B cell (primary cell): ENCODE results near the gene BNIP2. TPM values are rescaled to one million over a fixed set of nuclear protein-coding genes. Genes with fewer than 3 reads are reported as not detected.

Experiments
- ATAC-seq: fragments of 200-7000 bp; cut with Tn5 transposase; one replicate; pipeline ENCODE4 v1.10.0; 2021; ENCODE audit warnings: low read depth, mild to moderate bottlenecking, moderate number of reproducible peaks, moderate library complexity
- CTCF ChIA-PET: fragments of 350-600 bp; sonication (Branson Sonifier 250); formaldehyde crosslinking; loops from one replicate; lab custom pipeline; 2021; ENCODE audit warnings: antibody characterized with exemption, inconsistent platforms; lab: Charles Lee
- POLR2A ChIA-PET: fragments of 350-600 bp; sonication (Branson Sonifier 250); formaldehyde crosslinking; loops from one replicate; lab custom pipeline; 2021; ENCODE audit warnings: antibody characterized with exemption; lab: Charles Lee
- DNase-seq: peaks from one replicate; pipeline ENCODE4 v3.0.0; 2013
- H2AFZ ChIP-seq: 2 replicates; pipeline ENCODE4 v1.6.1; 2012; ENCODE audit warnings: mild to moderate bottlenecking, low read depth, low read length; ENCODE audit not compliant: insufficient read depth, poor library complexity, severe bottlenecking
- H3K27ac ChIP-seq, 2 donors: 1 replicate in 1 of 2; 2 replicates in 1 of 2; pipeline ENCODE4 v1.5.1; 2012 to 2013; ENCODE audit warnings: low read length in 2 of 2, mild to moderate bottlenecking in 2 of 2, moderate library complexity in 1 of 2
- H3K27me3 ChIP-seq, 4 experiments: fragments of 200-600 bp in 1 of 4; sonication (generic) in 1 of 4; replicated peaks in 1 of 4; 1 replicate in 2 of 4; 2 replicates in 2 of 4; pipeline versions ENCODE4 v1.6.1 to v1.7.0; 2013 to 2016; ENCODE audit warnings: low read length in 3 of 4, mild to moderate bottlenecking in 2 of 4, mixed read lengths in 1 of 4, moderate library complexity in 1 of 4; ENCODE audit not compliant: insufficient read depth in 4 of 4, control insufficient read depth in 3 of 4; ENCODE audit errors: control extremely low read depth in 1 of 4
- H3K36me3 ChIP-seq, 2 experiments: replicated peaks in 1 of 2; 1 replicate in 1 of 2; 2 replicates in 1 of 2; pipeline versions ENCODE4 v1.6.1 to v1.7.1; 2013; ENCODE audit warnings: low read length in 1 of 2; ENCODE audit not compliant: insufficient read depth in 2 of 2, control insufficient read depth in 1 of 2; ENCODE audit errors: control extremely low read depth in 1 of 2, extremely low read depth in 1 of 2
- H3K4me1 ChIP-seq, 2 donors: fragments of 200-600 bp in 1 of 2; sonication (generic) in 1 of 2; 1 replicate in 1 of 2; 2 replicates in 1 of 2; pipeline versions ENCODE4 v1.5.1 to v1.6.1; 2013 to 2017; ENCODE audit warnings: low read length in 2 of 2; ENCODE audit not compliant: control insufficient read depth in 2 of 2, insufficient read depth in 2 of 2
- H3K4me2 ChIP-seq: replicated peaks from 2 replicates; pipeline ENCODE3; 2012; ENCODE audit warnings: mild to moderate bottlenecking, low read depth, low read length; ENCODE audit not compliant: poor library complexity, severe bottlenecking
- H3K4me3 ChIP-seq, 5 experiments: fragments of 200-600 bp in 1 of 5; sonication (generic) in 1 of 5; 1 replicate in 3 of 5; 2 replicates in 2 of 5; pipeline versions ENCODE4 v1.5.1 to v1.7.0; 2011 to 2016; ENCODE audit warnings: low read length in 4 of 5, mild to moderate bottlenecking in 4 of 5, low read depth in 2 of 5, control low read depth in 1 of 5, moderate library complexity in 1 of 5; ENCODE audit not compliant: insufficient read depth in 1 of 5; ENCODE audit errors: control extremely low read depth in 1 of 5, extremely low read depth in 1 of 5
- H3K79me2 ChIP-seq: fragments of 200-600 bp; sonication (generic); one replicate; pipeline ENCODE4 v1.6.0; 2016; ENCODE audit warnings: low read length; ENCODE audit not compliant: control insufficient read depth, insufficient read depth
- H3K9ac ChIP-seq: fragments of 200-600 bp; sonication (generic); 2 replicates; pipeline ENCODE4 v1.6.1; 2017; ENCODE audit warnings: mild to moderate bottlenecking, low read length, moderate library complexity
- H3K9me3 ChIP-seq, 3 donors: one replicate each; pipeline versions ENCODE4 v1.6.1 to v1.7.1; 2013; ENCODE audit warnings: low read length in 2 of 3; ENCODE audit not compliant: control insufficient read depth in 2 of 3, insufficient read depth in 1 of 3; ENCODE audit errors: control extremely low read depth in 1 of 3
- H4K20me1 ChIP-seq: 2 replicates; pipeline ENCODE4 v1.6.0; 2012; ENCODE audit warnings: mild to moderate bottlenecking, low read length; ENCODE audit not compliant: insufficient read depth, control insufficient read depth, poor library complexity, severe bottlenecking
- H3K27ac Mint-ChIP-seq: one replicate; pipeline ENCODE4 v1.8.0; 2021; ENCODE audit warnings: mixed read lengths
- H3K27me3 Mint-ChIP-seq: one replicate; pipeline ENCODE4 v1.8.0; 2021; ENCODE audit warnings: mixed read lengths
- H3K4me1 Mint-ChIP-seq: one replicate; pipeline ENCODE4 v1.8.0; 2021; ENCODE audit warnings: mixed read lengths
- H3K4me3 Mint-ChIP-seq: one replicate; pipeline ENCODE4 v1.8.0; 2021; ENCODE audit warnings: mixed read lengths
- H3K9me3 Mint-ChIP-seq: one replicate; pipeline ENCODE4 v1.8.0; 2022; ENCODE audit warnings: mixed read lengths; ENCODE audit not compliant: insufficient read depth
- EZH2 ChIP-seq: IDR thresholded peaks from 2 replicates; pipeline ENCODE4 v1.6.1; 2012; ENCODE audit warnings: borderline replicate concordance, low read depth, mild to moderate bottlenecking, moderate library complexity, low read length; ENCODE audit not compliant: insufficient read depth, poor library complexity, severe bottlenecking
- WGBS: methylation state at CpG from one replicate; pipeline ENCODE4 v1.1.5; 2013; ENCODE audit warnings: missing lambda C conversion rate; ENCODE audit not compliant: insufficient coverage; 5-methylcytosine and 5-hydroxymethylcytosine counted together
- intact Hi-C: fragments of 100-400 bp; cut with micrococcal nuclease; formaldehyde crosslinking; loops from one replicate; pipeline ENCODE4 v1.10.0; 2022
- polyA plus RNA-seq: library from polyadenylated mRNA; depleted of rRNA; stranded (reverse); fragments of >200 nt; gene quantifications from 2 replicates; pipeline ENCODE4 v1.2.3, GENCODE V29; 2012
- total RNA-seq, 2 donors: library from RNA; stranded (reverse); fragments of 120-200 nt in 1 of 2; gene quantifications; 1 replicate in 1 of 2; 2 replicates in 1 of 2; pipeline versions ENCODE4 v1.2.3 to v1.2.4, GENCODE V29; 2013 to 2022
- TF ChIP-seq, protein P1 (sequence below): fragments of 200-600 bp; IDR thresholded peaks from one replicate; pipeline ENCODE4 v1.8.0; 2022; ENCODE audit warnings: antibody characterized with exemption, mild to moderate bottlenecking

BNIP2 gene
- total and polyA plus RNA-seq, 2 donors (not counting 1 experiment from before 2014, with no cell fraction given): 21.3 to 91.2 TPM

DNA sequence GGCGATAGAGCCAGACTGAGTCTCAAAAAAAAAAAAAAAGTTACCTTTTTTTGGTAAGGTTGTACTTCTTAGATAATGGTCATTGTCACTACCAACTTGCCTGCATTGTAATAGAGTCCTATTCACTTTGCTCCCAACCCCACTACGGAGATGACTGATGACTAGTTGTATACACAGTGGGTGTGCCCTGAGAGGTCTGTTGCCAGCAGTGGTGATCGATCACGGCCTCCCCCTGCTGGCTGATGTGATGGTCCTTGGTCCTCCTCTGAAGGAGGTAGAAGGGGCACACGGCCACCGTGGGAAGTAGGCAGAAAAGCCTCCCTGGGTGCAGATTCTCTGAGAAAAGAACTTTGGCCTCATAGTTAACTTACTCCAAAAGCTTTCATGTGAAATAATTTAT lies 66.8 kb downstream of the BNIP2 start:
- 0% methylated on average over 2 of the region's 6 CpGs for WGBS
- Histone ChIP-seq H3K9me3 (no peaks in the 10 kb centered on the region), H3K9ac (no peak overlapping the region), H3K27ac (no peak overlapping the region), H3K4me1 (no peaks in the 10 kb centered on the region), H3K79me2 (no peaks in the 10 kb centered on the region), H4K20me1 (no peaks in the 10 kb centered on the region), H3K4me2 (no peak overlapping the region), H3K36me3 (no peaks in the 10 kb centered on the region), H3K4me3 (no peak overlapping the region), H3K27me3 (peaks cover 0 to 19% (median 3%) of the 10 kb centered on the region in 4 experiments), H2AFZ (no peak overlapping the region)
- DNase-seq: peak; percentile 62
- no peak overlapping the region for H3K4me3 Mint-ChIP-seq
- H3K27ac Mint-ChIP-seq: no peak overlapping the region
- peak; percentile 80 for ATAC-seq
- peaks cover 21% of the 10 kb centered on the region for H3K27me3 Mint-ChIP-seq
- no peaks in the 10 kb centered on the region for H3K9me3 Mint-ChIP-seq
- TF ChIP-seq, protein P1, sequence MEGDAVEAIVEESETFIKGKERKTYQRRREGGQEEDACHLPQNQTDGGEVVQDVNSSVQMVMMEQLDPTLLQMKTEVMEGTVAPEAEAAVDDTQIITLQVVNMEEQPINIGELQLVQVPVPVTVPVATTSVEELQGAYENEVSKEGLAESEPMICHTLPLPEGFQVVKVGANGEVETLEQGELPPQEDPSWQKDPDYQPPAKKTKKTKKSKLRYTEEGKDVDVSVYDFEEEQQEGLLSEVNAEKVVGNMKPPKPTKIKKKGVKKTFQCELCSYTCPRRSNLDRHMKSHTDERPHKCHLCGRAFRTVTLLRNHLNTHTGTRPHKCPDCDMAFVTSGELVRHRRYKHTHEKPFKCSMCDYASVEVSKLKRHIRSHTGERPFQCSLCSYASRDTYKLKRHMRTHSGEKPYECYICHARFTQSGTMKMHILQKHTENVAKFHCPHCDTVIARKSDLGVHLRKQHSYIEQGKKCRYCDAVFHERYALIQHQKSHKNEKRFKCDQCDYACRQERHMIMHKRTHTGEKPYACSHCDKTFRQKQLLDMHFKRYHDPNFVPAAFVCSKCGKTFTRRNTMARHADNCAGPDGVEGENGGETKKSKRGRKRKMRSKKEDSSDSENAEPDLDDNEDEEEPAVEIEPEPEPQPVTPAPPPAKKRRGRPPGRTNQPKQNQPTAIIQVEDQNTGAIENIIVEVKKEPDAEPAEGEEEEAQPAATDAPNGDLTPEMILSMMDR: peak; percentile 28
- no peak for TF ChIP-seq EZH2
- intact Hi-C loops: loop anchor here (1.0 kb wide), 1 partner anchor 90 kb away; no protein-coding TSS in a partner anchor
- ChIA-PET CTCF (interaction anchor here (0.7 to 2.4 kb wide), 6 partner anchors 86 to 94 kb away, joined by 3 to 17 read pairs (median 4); no protein-coding TSS in a partner anchor), POLR2A (no interaction called here)
- no peaks in the 10 kb centered on the region for H3K4me1 Mint-ChIP-seq

DNA sequence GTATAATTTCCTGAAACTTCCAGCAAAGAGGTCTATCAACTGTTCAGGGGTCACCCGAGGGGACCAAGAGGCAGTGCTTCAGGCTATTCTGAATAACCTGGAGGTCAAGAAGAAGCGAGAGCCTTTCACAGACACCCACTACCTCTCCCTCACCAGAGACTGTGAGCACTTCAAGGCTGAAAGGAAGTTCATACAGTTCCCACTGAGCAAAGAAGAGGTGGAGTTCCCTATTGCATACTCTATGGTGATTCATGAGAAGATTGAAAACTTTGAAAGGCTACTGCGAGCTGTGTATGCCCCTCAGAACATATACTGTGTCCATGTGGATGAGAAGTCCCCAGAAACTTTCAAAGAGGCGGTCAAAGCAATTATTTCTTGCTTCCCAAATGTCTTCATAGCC lies 70.7 kb downstream of the BNIP2 start:
- POLR2A ChIA-PET: no interaction called here
- Histone ChIP-seq H3K27me3 (peaks cover 0 to 16% (median 3%) of the 10 kb centered on the region in 4 experiments), H3K4me3 (no peak overlapping the region), H3K9me3 (no peaks in the 10 kb centered on the region), H3K79me2 (no peaks in the 10 kb centered on the region), H3K9ac (no peak overlapping the region), H3K4me2 (no peak overlapping the region), H2AFZ (no peak overlapping the region), H4K20me1 (no peaks in the 10 kb centered on the region), H3K4me1 (peaks cover 11 to 14% of the 10 kb centered on the region in 2 donors), H3K27ac (no peak overlapping the region), H3K36me3 (no peaks in the 10 kb centered on the region)
- no peaks in the 10 kb centered on the region for H3K9me3 Mint-ChIP-seq
- DNase-seq: no peak
- peaks cover 21% of the 10 kb centered on the region for H3K27me3 Mint-ChIP-seq
- no peak overlapping the region for H3K4me3 Mint-ChIP-seq
- H3K27ac Mint-ChIP-seq: no peak overlapping the region
- intact Hi-C loops: no loop called here
- CTCF ChIA-PET: no interaction called here
- 100% methylated on average over 1 of the region's 4 CpGs for WGBS
- no peak for ATAC-seq
- TF ChIP-seq, protein P1: no peak
- TF ChIP-seq EZH2: no peak
- peaks cover 14% of the 10 kb centered on the region for H3K4me1 Mint-ChIP-seq
